Aorta (tissue), 5 donors: Measurements from ENCODE around the gene NUP93. TPM values are rescaled to one million over a fixed set of nuclear protein-coding genes. Genes with fewer than 3 reads are reported as not detected.
A peak's percentile ranks its signal among the peaks of the same experiment; 100 is the strongest.
"Not testable (repeated sequence)": the region's sequence is repeated elsewhere in the genome, so short reads cannot be mapped to it uniquely, and the experiment has no call there.

Experiments used
- ATAC-seq: fragments of 200-7000 bp; cut with Tn5 transposase; one replicate; pipeline ENCODE4 v1.9.1; 2022; ENCODE audit warnings: moderate library complexity; ENCODE audit not compliant: low FRiP score
- DNase-seq, 2 donors: peaks; one replicate each; pipeline ENCODE4 v3.0.0-alpha.2; 2020
- H3K27ac ChIP-seq, 2 donors: one replicate each; pipeline ENCODE4 v1.5.1; 2013; ENCODE audit warnings: low read length in 2 of 2, mild to moderate bottlenecking in 2 of 2, moderate library complexity in 2 of 2, control low read depth in 1 of 2, inconsistent platforms in 1 of 2, low read depth in 1 of 2
- H3K27me3 ChIP-seq, 2 donors: one replicate each; pipeline ENCODE4 v1.6.1; 2013; ENCODE audit warnings: control low read depth in 1 of 2, low read length in 1 of 2, mild to moderate bottlenecking in 1 of 2, moderate library complexity in 1 of 2; ENCODE audit not compliant: insufficient read depth in 2 of 2, control insufficient read depth in 1 of 2
- H3K36me3 ChIP-seq, 2 donors: one replicate each; pipeline ENCODE4 v1.6.1; 2013; ENCODE audit warnings: control low read depth in 1 of 2, low read length in 1 of 2, mild to moderate bottlenecking in 1 of 2; ENCODE audit not compliant: insufficient read depth in 2 of 2, control insufficient read depth in 1 of 2
- H3K4me1 ChIP-seq, 2 donors: one replicate each; pipeline ENCODE4 v1.6.1; 2013; ENCODE audit warnings: low read length in 2 of 2, control low read depth in 1 of 2, mild to moderate bottlenecking in 1 of 2, moderate library complexity in 1 of 2; ENCODE audit not compliant: insufficient read depth in 2 of 2, control insufficient read depth in 1 of 2
- H3K4me3 ChIP-seq, 2 donors: one replicate each; pipeline ENCODE4 v1.5.1; 2013; ENCODE audit warnings: low read length in 2 of 2, control low read depth in 1 of 2, mild to moderate bottlenecking in 1 of 2
- H3K9me3 ChIP-seq: one replicate; pipeline ENCODE4 v1.6.1; 2013; ENCODE audit warnings: mild to moderate bottlenecking, low read length; ENCODE audit not compliant: control insufficient read depth
- WGBS, 2 donors: extraction: QIAGEN DNeasy Blood & Tissue Kit; methylation state at CpG; one replicate each; pipeline ENCODE4 v1.1.7; 2013; 5-methylcytosine and 5-hydroxymethylcytosine counted together
- intact Hi-C, 2 donors: fragments of 100-400 bp; cut with DNase I; formaldehyde crosslinking; loops; one replicate each; pipeline versions ENCODE4 v1.14.2 to v1.15.0; 2022
- polyA plus RNA-seq, 2 donors: library from polyadenylated mRNA; stranded (reverse); fragments of 200-250 nt; gene quantifications; one replicate each; pipeline ENCODE4 v1.2.3, GENCODE V29; 2013
- total RNA-seq, 2 donors: library from RNA; stranded (reverse); fragmentation: NEBNext Ultra II Directional; extraction: Animal tissue kit (Norgen Biotek cat#: 25700); gene quantifications; one replicate each; pipeline ENCODE4 v1.2.1, GENCODE V29; 2021
- donor health status: healthy with polysubstance abuse.
- donor health status: Bipolar disorder and iron deficiency.
- donor health status: DM: no; HTN: no; CAD: no.
- donor health status: DM: no; HTN: no; CAD: no.
- donor health status: DM: yes; HTN: yes; CAD: no.

NUP93 gene
- total and polyA plus RNA-seq, 4 donors: 32.9 to 57.5 (median 43.8) TPM

- intact Hi-C loops: loop anchor here in 1 of 2 donors (5.0 kb wide), 1 partner anchor 58 kb away; no protein-coding TSS in a partner anchor
- WGBS, 2 donors: 97 to 98% methylated on average over 6 of the region's 6 CpGs
- H3K4me1 ChIP-seq: no peaks in the 10 kb centered on the region
- ATAC-seq (no peak), DNase-seq (no peak)
- H3K9me3 ChIP-seq: no peaks in the 10 kb centered on the region
- no peak overlapping the region for H3K27ac ChIP-seq
- H3K36me3 ChIP-seq: peaks cover 0 to 2% of the 10 kb centered on the region in 2 donors
- no peak overlapping the region for H3K4me3 ChIP-seq
- H3K27me3 ChIP-seq: no peaks in the 10 kb centered on the region
Measured at GRCh38 chr16:56785317-56785716, 55.4 kb downstream of the NUP93 start.

- 80 to 84% methylated on average over 6 of the region's 6 CpGs for WGBS, 2 donors
- Histone ChIP-seq H3K27ac (no peak overlapping the region), H3K9me3 (no peaks in the 10 kb centered on the region), H3K4me1 (no peaks in the 10 kb centered on the region), H3K4me3 (no peak overlapping the region), H3K36me3 (peaks cover 0 to 2% of the 10 kb centered on the region in 2 donors), H3K27me3 (no peaks in the 10 kb centered on the region)
- no peak for DNase-seq
- intact Hi-C loops: loop anchor here in 1 of 2 donors (5.0 kb wide), 1 partner anchor 60 kb away; no protein-coding TSS in a partner anchor
- ATAC-seq: no peak
Measured at GRCh38 chr16:56787167-56787566, 57.2 kb downstream of the NUP93 start.

DNA sequence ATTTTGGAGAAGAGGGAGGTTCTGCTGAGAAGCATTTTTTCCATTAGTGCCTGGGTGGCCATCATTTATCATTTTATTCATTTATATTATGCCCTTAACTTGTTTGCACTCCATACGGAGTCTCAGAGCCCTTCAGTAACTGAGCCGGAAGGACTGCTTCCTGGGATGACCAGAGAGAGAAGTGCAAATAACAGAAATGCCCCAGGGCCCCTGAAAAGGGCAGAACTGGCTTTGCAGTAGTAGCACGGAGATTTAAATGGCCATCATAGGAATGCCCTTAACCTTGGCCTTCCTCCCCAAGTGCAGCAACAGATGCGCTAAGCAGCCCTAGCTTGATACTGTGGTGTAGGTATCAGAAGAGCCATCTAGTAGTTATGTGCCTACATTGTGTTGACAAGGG lies 58.5 kb downstream of the NUP93 start:
- no peak overlapping the region for H3K27ac ChIP-seq
- H3K36me3 ChIP-seq: peaks cover 0 to 2% of the 10 kb centered on the region in 2 donors
- no peaks in the 10 kb centered on the region for H3K4me1 ChIP-seq
- 93 to 95% methylated on average over 4 of the region's 4 CpGs for WGBS, 2 donors
- intact Hi-C loops: loop anchor here in 1 of 2 donors (5.0 kb wide), 1 partner anchor 61 kb away; no protein-coding TSS in a partner anchor
- H3K27me3 ChIP-seq: no peaks in the 10 kb centered on the region
- DNase-seq: no peak
- no peak overlapping the region for H3K4me3 ChIP-seq
- no peaks in the 10 kb centered on the region for H3K9me3 ChIP-seq
- no peak for ATAC-seq

DNA sequence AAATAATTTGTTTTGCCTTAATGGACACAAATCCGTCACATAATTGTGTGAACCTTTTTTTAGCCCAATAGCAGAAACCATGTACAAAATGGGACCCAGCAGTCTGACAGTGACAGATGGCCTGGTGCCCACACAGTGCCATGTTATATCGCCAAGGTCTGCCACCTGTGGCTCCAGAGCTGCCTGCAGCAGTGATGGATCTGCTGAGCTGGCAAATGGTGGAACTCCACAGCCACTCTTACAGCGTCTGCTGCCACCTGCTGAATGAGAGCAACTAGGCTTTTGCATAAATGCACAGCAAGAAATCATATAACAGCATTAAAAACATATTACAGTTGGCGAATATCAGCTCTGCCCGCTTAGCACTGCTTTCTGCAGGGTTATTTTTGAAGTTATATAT lies 59.4 kb downstream of the NUP93 start:
- Histone ChIP-seq H3K4me1 (no peaks in the 10 kb centered on the region), H3K9me3 (no peaks in the 10 kb centered on the region), H3K36me3 (peaks cover 0 to 2% of the 10 kb centered on the region in 2 donors), H3K27ac (no peak overlapping the region), H3K27me3 (no peaks in the 10 kb centered on the region), H3K4me3 (no peak overlapping the region)
- DNase-seq (no peak), ATAC-seq (peak; percentile 63)
- whole genome bisulfite sequencing, 2 donors: 77% methylated on average over 5 of the region's 5 CpGs
- intact Hi-C loops: loop anchor here in 1 of 2 donors (5.0 kb wide), 1 partner anchor 62 kb away; no protein-coding TSS in a partner anchor

GRCh38 chr16:56792967-56793366 lies 63.0 kb downstream of the NUP93 start:
- no peaks in the 10 kb centered on the region for H3K27me3 ChIP-seq
- intact Hi-C loops: no loop called here
- no peak for ATAC-seq
- no peaks in the 10 kb centered on the region for H3K4me1 ChIP-seq
- H3K36me3 ChIP-seq: no peaks in the 10 kb centered on the region
- H3K4me3 ChIP-seq: no peak overlapping the region
- no peak for DNase-seq
- no peak overlapping the region for H3K27ac ChIP-seq
- no peaks in the 10 kb centered on the region for H3K9me3 ChIP-seq

GRCh38 chr16:56793492-56793891 lies 63.6 kb downstream of the NUP93 start:
- DNase-seq (no peak), ATAC-seq (no peak)
- Histone ChIP-seq H3K27me3 (no peaks in the 10 kb centered on the region), H3K36me3 (no peaks in the 10 kb centered on the region), H3K4me3 (no peak overlapping the region), H3K9me3 (no peaks in the 10 kb centered on the region), H3K4me1 (no peaks in the 10 kb centered on the region), H3K27ac (no peak overlapping the region)
- intact Hi-C loops: no loop called here
- WGBS, 2 donors: 68 to 70% methylated on average over 6 of the region's 6 CpGs

GRCh38 chr16:56795011-56795410 lies 65.1 kb downstream of the NUP93 start:
- no peak for ATAC-seq
- H3K27me3 ChIP-seq: no peaks in the 10 kb centered on the region
- no peaks in the 10 kb centered on the region for H3K36me3 ChIP-seq
- H3K4me3 ChIP-seq: no peak overlapping the region
- no peaks in the 10 kb centered on the region for H3K4me1 ChIP-seq
- H3K9me3 ChIP-seq: no peaks in the 10 kb centered on the region
- no peak overlapping the region for H3K27ac ChIP-seq
- intact Hi-C loops: loop anchor here in 1 of 2 donors (5.0 kb wide), 1 partner anchor 48 kb away; no protein-coding TSS in a partner anchor
- DNase-seq: no peak
- 92 to 96% methylated on average over 3 of the region's 3 CpGs for WGBS, 2 donors

DNA sequence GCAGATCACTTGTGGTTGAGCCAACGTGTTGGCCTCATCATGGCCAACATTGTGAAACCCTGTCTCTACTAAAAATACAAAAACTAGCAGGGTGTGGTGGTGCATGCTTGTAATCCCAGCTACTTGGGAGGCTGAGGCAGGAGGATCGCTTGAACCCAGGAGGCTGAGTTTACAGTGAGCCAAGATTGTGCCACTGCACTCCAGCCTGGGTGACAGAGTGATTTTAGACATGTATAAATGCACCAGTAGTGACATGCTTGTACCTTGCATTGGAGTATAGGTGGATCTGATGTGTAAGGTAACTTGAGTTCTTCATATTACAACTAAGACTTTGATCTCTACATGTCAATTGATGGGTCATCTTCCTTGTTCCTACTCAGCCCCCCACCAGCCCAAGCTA lies 67.1 kb downstream of the NUP93 start:
- H3K4me3 ChIP-seq, DNase-seq, H3K36me3 ChIP-seq, H3K9me3 ChIP-seq, ATAC-seq, H3K4me1 ChIP-seq, H3K27ac ChIP-seq, H3K27me3 ChIP-seq: not testable (repeated sequence)
- WGBS, 2 donors: 93 to 98% methylated on average over 2 of the region's 2 CpGs
- intact Hi-C loops: loop anchor here in 1 of 2 donors (5.0 kb wide), 1 partner anchor 50 kb away; no protein-coding TSS in a partner anchor

DNA sequence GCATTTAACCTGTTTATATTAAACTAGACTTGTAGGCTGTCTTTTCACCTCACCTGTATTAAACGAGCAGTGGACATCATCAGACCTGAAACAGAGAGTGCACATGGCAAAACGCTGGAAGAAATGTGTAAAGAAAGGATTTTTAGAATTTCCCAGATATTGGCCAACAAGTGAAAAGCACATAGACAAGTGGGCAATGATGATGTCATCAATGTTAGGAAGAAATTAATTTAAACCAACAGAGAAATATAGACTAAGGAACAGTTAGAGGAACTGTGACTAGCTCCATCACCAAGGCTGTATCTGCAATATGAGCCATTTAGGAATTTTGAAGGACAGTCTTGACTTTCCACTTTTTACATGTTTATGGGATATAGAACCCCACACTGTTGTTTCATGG lies 67.9 kb downstream of the NUP93 start:
- Histone ChIP-seq H3K36me3 (no peaks in the 10 kb centered on the region), H3K27ac (no peak overlapping the region), H3K4me3 (no peak overlapping the region), H3K9me3 (no peaks in the 10 kb centered on the region), H3K27me3 (no peaks in the 10 kb centered on the region), H3K4me1 (no peaks in the 10 kb centered on the region)
- intact Hi-C loops: loop anchor here in 1 of 2 donors (5.0 kb wide), 1 partner anchor 51 kb away; no protein-coding TSS in a partner anchor
- DNase-seq (no peak), ATAC-seq (no peak)
- 91 to 93% methylated on average over 2 of the region's 2 CpGs for WGBS, 2 donors
